Measurements from ENCODE around the gene S100A10.

S100A10 gene

GRCh38 chr1:152013664-152014237, 20.1 kb upstream of the S100A10 start:
- no peak overlapping the region for H3K27ac ChIP-seq
- H3K9ac ChIP-seq, result no peak overlapping the region
- TF ChIP-seq CTCF (conservative IDR thresholded peaks at IDR 0.05; ENCODE audit: low read depth, low read length), result peak; percentile 97
- no peaks in the 10 kb centered on the region for H3K27me3 ChIP-seq (ENCODE audit: insufficient read depth, low read depth)
- no peak overlapping the region for H3K4me3 ChIP-seq (IDR thresholded peaks at IDR 0.05; ENCODE audit: insufficient read depth, low read depth, low read length)
- H4K20me1 ChIP-seq (ENCODE audit: insufficient read depth), result no peaks in the 10 kb centered on the region
- peaks cover 7% of the 10 kb centered on the region for H3K4me1 ChIP-seq (ENCODE audit: low read depth, poor library complexity, severe bottlenecking)
- H2AFZ ChIP-seq (ENCODE audit: low read depth), result peak overlapping the region; percentile 42; the same call in 1 of the 2 replicates
- H3K4me2 ChIP-seq, result peak overlapping the region; percentile 18; the same call in 1 of the 2 replicates
- H3K36me3 ChIP-seq (ENCODE audit: insufficient read depth), result no peaks in the 10 kb centered on the region
- H3K79me2 ChIP-seq (ENCODE audit: insufficient read depth, low read depth), result no peaks in the 10 kb centered on the region

GRCh38 chr1:152009691-152010090, 16.0 kb upstream of the S100A10 start:
- Histone ChIP-seq H3K9ac (no peak overlapping the region), H3K79me2 (ENCODE audit: insufficient read depth, low read depth) (no peaks in the 10 kb centered on the region), H3K36me3 (ENCODE audit: insufficient read depth) (no peaks in the 10 kb centered on the region), H3K27ac (no peak overlapping the region), H4K20me1 (ENCODE audit: insufficient read depth) (no peaks in the 10 kb centered on the region), H3K4me1 (ENCODE audit: low read depth, poor library complexity, severe bottlenecking) (peaks cover 7% of the 10 kb centered on the region), H3K4me2 (no peak overlapping the region), H2AFZ (ENCODE audit: low read depth) (no peak overlapping the region), H3K27me3 (ENCODE audit: insufficient read depth, low read depth) (no peaks in the 10 kb centered on the region), H3K4me3 (IDR thresholded peaks at IDR 0.05; ENCODE audit: insufficient read depth, low read depth, low read length) (no peak overlapping the region)
- no peak for TF ChIP-seq CTCF (conservative IDR thresholded peaks at IDR 0.05; ENCODE audit: low read depth, low read length)

- no peak for TF ChIP-seq CTCF (conservative IDR thresholded peaks at IDR 0.05; ENCODE audit: low read depth, low read length)
- no peaks in the 10 kb centered on the region for H3K79me2 ChIP-seq (ENCODE audit: insufficient read depth, low read depth)
These were observed 13.4 kb upstream of the S100A10 start for GRCh38 chr1:152007047-152007446.

GRCh38 chr1:152005360-152005912, 11.8 kb upstream of the S100A10 start:
- H3K4me3 ChIP-seq (IDR thresholded peaks at IDR 0.05; ENCODE audit: insufficient read depth, low read depth, low read length), result no peak overlapping the region
- no peaks in the 10 kb centered on the region for H3K36me3 ChIP-seq (ENCODE audit: insufficient read depth)
- H4K20me1 ChIP-seq (ENCODE audit: insufficient read depth), result no peaks in the 10 kb centered on the region
- H3K27ac ChIP-seq, result no peak overlapping the region
- no peaks in the 10 kb centered on the region for H3K27me3 ChIP-seq (ENCODE audit: insufficient read depth, low read depth)
- TF ChIP-seq CTCF (conservative IDR thresholded peaks at IDR 0.05; ENCODE audit: low read depth, low read length), result no peak
- peaks cover 26% of the 10 kb centered on the region for H3K4me1 ChIP-seq (ENCODE audit: low read depth, poor library complexity, severe bottlenecking)
- no peak overlapping the region for H3K4me2 ChIP-seq
- H2AFZ ChIP-seq (ENCODE audit: low read depth), result no peak overlapping the region
- no peak overlapping the region for H3K9ac ChIP-seq
- no peaks in the 10 kb centered on the region for H3K79me2 ChIP-seq (ENCODE audit: insufficient read depth, low read depth)

More at GRCh38 chr1:152007047-152007446, 13.4 kb upstream of the S100A10 start:
- H3K36me3 ChIP-seq (ENCODE audit: insufficient read depth), result no peaks in the 10 kb centered on the region
- H3K9ac ChIP-seq, result no peak overlapping the region
- no peak overlapping the region for H2AFZ ChIP-seq (ENCODE audit: low read depth)
- H3K4me1 ChIP-seq (ENCODE audit: low read depth, poor library complexity, severe bottlenecking), result peaks cover 11% of the 10 kb centered on the region
- H3K4me2 ChIP-seq, result no peak overlapping the region
- H3K27me3 ChIP-seq (ENCODE audit: insufficient read depth, low read depth), result no peaks in the 10 kb centered on the region
- no peak overlapping the region for H3K27ac ChIP-seq
- no peak overlapping the region for H3K4me3 ChIP-seq (IDR thresholded peaks at IDR 0.05; ENCODE audit: insufficient read depth, low read depth, low read length)
- H4K20me1 ChIP-seq (ENCODE audit: insufficient read depth), result no peaks in the 10 kb centered on the region

Measured in KMS-11 (cell line).